CMK (cell line): ENCODE results near the gene FBXO15.
A peak's percentile ranks its signal among the peaks of the same experiment; 100 is the strongest.

Source experiments
- DNase-seq: peaks from one replicate; pipeline ENCODE4 v3.0.0-alpha.2; 2010; ENCODE audit warnings: low read depth

Gene FBXO15, protein sequence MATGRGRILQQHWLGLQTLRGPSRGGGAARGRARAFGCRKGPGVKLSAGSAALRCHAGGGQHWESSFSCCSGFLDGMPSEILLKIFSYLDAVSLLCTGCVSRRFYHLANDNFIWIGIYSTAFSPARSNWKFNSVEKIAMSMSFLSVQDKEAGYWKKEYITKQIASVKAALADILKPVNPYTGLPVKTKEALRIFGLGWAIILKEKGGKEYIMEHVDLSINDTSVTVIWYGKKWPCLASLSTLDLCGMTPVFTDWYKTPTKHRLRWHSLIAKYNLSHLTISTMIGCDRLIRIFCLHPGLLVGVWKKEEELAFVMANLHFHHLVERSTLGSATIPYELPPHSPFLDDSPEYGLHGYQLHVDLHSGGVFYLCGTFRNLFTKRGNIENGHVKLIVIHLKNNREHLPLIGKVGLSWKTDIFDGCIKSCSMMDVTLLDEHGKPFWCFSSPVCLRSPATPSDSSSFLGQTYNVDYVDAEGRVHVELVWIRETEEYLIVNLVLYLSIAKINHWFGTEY

GRCh38 chr18:74147779-74148542, at the start of gene FBXO15, which contains the start of gene TIMM21:
Gene FBXO15 (minus strand): TSS chr18:74147834. CDS start chr18:74147785, 49 bp downstream.
Gene TIMM21 (plus strand): TSS chr18:74148523. CDS start chr18:74148809, 286 bp downstream.
- peak; percentile 89 for DNase-seq

- peak; percentile 4 for DNase-seq
Observed at GRCh38 chr18:74196220-74197119, 48.8 kb upstream of the FBXO15 start.

DNA sequence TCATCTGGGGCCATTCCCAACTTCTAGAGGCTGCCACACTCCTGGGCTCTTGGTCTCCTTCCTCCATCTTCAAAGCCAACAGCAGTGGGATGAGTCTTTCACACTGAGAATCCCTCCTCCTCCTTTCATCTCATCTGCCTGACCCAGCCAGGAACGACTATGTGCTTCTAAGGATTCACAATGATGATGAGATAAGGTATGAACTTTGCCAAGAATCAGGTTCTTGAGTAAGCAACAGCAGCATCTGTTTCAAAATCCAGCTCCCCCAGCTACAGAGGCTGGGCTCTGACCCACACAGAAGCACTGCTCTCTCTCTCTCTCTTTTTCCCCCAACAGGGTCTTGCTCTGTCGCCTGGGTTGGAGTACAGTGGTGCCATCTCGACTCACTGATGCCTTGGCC, 47.1 kb upstream of the FBXO15 start:
- DNase-seq = no peak

- DNase-seq = no peak
Observed at GRCh38 chr18:74191577-74191976, 43.9 kb upstream of the FBXO15 start.

GRCh38 chr18:74190086-74190485, 42.5 kb upstream of the FBXO15 start:
- DNase-seq = no peak

DNA sequence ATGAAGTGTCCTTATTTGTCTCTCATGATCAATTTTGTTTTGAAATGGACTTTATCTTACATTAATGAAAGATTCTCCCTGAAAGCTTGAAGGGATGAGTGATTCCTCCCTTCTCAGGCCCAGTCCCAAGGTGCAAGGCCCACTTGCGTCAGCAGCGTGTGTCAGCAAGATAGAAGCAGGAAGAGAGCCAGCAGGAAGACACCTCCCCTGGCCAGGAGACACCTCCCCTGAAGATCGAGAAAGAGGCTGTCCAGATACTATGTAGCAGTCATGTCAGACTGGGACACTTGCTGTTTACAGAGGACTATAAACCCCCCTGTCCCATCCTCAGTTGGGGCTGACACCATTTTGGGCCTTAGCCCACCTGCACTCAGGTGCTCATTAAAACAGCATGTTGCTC, 39.0 kb upstream of the FBXO15 start:
- no peak for DNase-seq

DNA sequence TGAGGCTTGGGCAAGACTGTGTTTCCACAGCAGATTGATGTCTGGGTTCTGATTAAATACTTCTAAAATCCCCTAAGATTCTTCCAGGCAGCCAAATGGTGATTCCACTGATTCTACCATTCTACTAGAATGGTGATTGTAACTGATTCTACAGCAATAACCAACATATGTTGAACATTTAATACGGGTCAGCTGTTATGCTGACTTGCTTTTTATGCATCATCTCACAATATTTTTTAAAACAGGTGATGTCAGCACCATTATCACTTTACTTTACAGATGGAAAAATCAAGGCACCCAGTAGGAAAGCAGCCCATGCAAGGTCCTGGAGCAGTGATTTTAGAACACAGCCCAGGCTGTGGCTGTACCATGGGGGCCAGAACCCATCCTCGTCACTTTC, 38.2 kb upstream of the FBXO15 start:
- DNase-seq = no peak

DNA sequence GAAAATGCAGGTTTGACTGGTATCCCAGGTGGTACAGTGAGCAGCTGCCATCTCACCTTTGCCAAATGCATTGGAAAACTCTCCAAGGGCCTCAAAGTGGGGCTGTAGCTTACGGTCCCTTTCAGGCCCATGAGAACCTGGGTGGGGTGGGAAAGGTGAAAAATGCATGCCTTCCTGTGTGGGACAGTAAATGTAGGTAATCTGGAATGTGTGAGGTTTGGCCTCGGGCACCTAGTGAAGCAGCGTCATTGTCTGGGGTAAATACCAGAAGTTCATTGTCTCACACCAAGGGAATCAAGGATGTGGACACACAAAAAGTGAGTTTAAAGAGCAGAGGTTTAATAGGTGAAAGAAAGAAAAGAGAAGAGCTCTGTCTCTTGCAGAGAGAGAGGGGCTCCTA, 37.2 kb upstream of the FBXO15 start:
- DNase-seq = no peak

DNA sequence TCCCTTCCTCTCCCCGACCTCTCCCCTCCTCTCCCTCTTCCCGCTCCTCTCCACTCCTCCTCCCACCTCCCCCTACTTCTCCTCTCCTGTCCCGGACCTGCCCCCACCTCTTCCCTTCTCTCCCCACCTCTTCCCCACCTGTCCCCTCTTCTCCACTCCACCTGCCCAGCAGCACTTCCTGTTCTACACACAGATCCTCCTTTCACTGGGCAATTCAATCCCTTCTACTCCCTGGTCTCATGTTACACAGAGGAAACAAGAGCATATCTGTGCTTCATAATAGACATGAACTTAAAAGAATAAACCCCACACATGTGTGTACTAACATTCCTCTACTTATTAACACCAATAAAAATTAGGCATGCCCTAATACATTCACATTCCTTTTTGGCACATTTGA, 35.5 kb upstream of the FBXO15 start:
- DNase-seq = no peak

DNA sequence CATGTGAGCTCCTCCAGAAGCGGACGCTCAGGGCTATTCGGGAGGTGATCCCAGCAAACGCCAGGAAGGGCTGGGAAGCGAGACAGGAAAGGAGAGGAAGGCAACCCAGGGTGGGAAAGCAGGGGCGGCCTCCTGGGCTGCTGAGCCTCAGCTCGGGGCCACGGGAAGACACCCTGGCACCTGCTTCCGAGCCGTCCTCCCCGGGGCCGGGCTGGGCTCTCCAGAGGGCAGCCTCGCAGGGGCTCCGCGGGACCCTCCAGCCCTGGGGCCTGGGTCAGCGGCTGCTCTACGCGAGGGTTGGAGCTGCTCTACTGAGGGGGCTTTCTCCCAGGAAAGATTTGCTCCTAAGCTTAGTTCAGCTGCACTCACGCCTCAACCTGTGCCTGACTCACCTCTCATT, 34.7 kb upstream of the FBXO15 start:
- no peak for DNase-seq

GRCh38 chr18:74179623-74180199, 32.1 kb upstream of the FBXO15 start:
- DNase-seq = no peak

DNA sequence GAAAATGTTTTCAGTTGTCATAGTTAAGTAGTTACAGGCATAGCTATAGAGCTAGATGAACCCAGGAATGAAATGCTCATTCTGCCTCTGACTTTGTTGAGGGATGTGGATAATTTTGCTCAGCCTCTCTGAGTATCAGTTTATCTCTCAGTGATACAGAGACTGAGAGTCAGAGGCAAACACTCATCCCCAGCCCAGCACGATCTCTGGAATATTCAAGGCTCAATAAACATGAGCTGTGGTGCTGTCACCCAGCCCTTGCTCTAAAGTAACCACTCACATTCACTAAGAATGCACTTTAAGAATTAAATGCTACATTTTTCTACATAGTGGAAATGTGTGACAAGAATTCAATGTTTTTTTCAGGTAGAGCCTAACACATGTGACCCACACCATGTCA, 31.2 kb upstream of the FBXO15 start:
- no peak for DNase-seq

DNA sequence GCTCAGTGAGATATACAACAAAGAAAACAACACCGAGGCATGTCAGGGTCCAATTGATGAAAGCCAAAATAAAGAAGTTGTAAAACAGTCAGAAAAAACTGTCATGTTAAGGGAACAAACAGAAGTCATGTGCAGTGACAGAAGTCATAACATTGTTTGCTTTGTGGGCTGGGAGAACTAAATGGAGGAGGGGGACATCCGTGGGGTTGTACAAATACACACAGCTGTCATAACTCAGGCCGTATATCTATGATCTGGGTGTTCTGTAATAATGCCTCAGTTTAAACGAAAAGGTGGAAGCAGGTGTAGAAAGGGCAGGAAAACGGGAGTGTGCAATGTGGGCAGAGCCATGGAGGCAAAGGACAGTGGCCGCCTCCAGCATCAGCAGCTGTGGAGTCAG, 28.0 kb upstream of the FBXO15 start:
- no peak for DNase-seq

GRCh38 chr18:74173434-74173750, 25.8 kb upstream of the FBXO15 start:
- DNase-seq = no peak

DNA sequence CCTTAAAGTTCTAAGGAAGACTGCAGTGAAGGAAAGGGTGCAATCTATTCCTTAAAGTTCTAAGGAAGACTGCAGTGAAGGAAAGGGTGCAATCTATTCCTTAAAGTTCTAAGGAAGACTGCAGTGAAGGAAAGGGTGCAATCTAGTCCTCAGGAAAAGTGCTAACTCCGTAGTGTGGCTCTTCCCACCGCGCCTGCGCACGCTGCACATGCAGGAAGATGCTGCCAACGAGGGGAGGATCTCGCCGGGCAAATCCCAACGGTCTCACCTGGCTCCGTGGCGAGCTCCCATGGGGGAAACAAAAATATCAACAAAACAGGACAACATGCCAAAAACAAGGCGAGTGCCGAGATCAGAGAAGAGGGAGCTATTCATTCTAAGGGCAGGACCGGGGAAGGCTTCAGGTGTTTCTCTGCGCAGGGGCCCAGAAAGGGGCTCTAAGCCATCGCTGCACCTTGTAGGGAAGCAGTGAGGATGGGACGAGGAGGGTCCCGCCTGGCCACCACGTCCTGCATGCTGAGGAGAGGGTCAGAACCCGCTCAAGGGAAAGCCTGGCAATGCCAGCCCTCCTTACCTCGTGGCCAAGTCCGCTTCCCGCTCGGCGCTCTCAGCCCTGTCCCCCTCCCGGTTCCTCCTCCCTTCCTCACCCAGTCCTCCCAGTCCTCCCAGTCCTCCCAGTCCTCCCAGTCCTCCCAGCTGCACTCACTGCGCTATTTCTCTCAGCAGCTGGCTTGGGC, 25.2 kb upstream of the FBXO15 start:
- DNase-seq = no peak

DNA sequence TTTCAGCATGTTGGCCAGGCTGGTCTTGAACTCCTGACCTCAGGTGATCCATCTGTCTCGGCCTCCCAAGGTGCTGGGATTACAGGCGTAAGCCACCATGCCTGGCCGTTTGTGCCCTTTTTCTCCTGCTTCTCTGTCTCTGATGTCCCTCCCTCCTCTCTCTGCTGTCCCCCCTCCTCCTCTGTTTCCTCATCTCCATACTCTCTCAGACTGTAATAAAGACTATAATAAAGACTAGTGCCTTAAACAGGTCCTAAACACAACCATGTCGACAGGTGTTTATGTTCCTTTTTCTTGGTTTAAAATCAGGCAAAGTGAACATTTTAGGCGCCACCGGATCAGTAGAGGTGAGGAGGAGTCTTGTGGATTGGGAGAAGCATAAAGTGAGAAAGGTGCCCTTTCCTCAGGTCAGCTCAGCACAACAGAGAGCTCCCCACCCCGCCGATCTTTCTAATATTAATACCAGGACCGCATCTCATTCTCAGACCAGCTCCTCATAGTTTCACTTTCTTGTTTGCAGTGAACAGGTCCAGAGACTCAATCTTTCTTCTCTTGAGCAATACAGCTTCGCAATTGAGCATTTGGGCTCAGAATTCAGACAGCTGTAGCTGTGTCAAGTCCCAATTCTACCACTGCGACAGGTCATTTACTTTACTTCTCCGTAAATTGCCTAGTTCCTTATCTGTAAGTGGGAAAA, 24.4 kb upstream of the FBXO15 start:
- no peak for DNase-seq

DNA sequence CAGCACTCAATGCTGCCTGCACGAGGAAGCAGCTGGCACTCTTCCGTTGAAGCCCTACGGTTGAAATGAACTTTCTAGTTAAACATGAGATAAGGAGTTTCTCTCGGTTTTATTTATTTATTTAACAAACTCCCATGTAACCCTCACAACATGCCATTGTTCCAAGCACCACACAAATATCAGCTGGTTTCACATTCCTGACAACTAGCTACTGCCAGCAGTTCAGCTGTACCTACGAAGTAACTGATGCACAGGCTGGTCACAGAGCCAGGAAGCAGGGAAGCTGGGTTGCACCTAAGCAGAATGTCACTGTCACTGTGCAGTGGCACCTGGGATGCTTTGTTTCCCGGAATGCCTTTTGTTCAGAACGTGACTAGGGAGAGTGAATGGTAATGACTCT, 18.8 kb upstream of the FBXO15 start:
- DNase-seq = no peak

GRCh38 chr18:74163019-74163660, 15.5 kb upstream of the FBXO15 start:
- DNase-seq = no peak

- no peak for DNase-seq
Observed at GRCh38 chr18:74155276-74155675, 7.6 kb upstream of the FBXO15 start.

DNA sequence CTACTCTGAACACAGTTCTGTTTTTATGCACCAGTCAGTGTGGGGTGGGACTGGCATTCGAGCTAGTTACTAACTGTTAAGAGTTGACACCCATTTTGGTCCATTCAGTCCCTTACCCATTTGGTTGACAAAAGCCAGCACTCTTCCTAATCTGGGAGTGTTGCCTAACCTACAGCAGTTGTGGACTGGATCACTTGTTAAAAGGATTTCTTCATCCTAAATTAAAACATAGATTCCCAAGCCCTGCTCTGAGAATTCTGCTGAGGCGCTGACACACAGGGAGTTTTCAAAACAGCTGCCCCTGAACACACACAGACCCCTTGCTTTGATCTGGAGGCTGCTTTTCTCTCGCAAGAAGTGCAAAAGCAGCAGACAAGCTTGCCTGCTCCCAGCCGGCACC, 7.1 kb upstream of the FBXO15 start:
- DNase-seq = no peak
